ENCODE results near the gene KCNV2.

GRCh38 chr9:2742214-2742613 is 24.9 kb downstream of the KCNV2 start:
- no peak for TF ChIP-seq CTCF (conservative IDR thresholded peaks at IDR 0.05)
- TF ChIP-seq ZFX (IDR thresholded peaks at IDR 0.05), result no peak
